G401.6 (cell line): ENCODE measurements around the gene TFAP2E.
A peak's percentile ranks its signal among the peaks of the same experiment; 100 is the strongest.
"Not testable (repeated sequence)": the region's sequence is repeated elsewhere in the genome, so short reads cannot be mapped to it uniquely, and the experiment has no call there.

Experiments used
- FAIRE-seq: peaks from 2 replicates; lab custom pipeline; 2012; peaks lifted over from hg19 to GRCh38; lab: Jason Lieb, UNC

TFAP2E gene

GRCh38 chr1:35574655-35575415 is 1.7 kb downstream of the TFAP2E start:
- no peak for FAIRE-seq

- no peak for FAIRE-seq
Observed at GRCh38 chr1:35575416-35575958, 2.4 kb downstream of the TFAP2E start.

- no peak for FAIRE-seq
Observed at GRCh38 chr1:35576061-35576765, 3.1 kb downstream of the TFAP2E start.

- FAIRE-seq = not testable (repeated sequence)
Observed at GRCh38 chr1:35576766-35577070, 3.6 kb downstream of the TFAP2E start.

GRCh38 chr1:35577071-35577998 is 4.2 kb downstream of the TFAP2E start:
- no peak for FAIRE-seq

GRCh38 chr1:35580949-35581388 is 7.9 kb downstream of the TFAP2E start:
- FAIRE-seq = no peak

GRCh38 chr1:35581621-35582020 is 8.5 kb downstream of the TFAP2E start:
- FAIRE-seq = not testable (repeated sequence)

GRCh38 chr1:35585281-35585680 is 12.2 kb downstream of the TFAP2E start:
- peak; percentile 57 for FAIRE-seq

GRCh38 chr1:35585805-35586204 is 12.7 kb downstream of the TFAP2E start:
- FAIRE-seq = not testable (repeated sequence)

- no peak for FAIRE-seq
Observed at GRCh38 chr1:35586808-35587207, 13.7 kb downstream of the TFAP2E start.

GRCh38 chr1:35587736-35588135 is 14.6 kb downstream of the TFAP2E start:
- FAIRE-seq = no peak

- no peak for FAIRE-seq
Observed at GRCh38 chr1:35588197-35588910, 15.2 kb downstream of the TFAP2E start.

GRCh38 chr1:35589516-35590427 is 16.7 kb downstream of the TFAP2E start:
- no peak for FAIRE-seq

- FAIRE-seq = no peak
Observed at GRCh38 chr1:35590476-35591040, 17.4 kb downstream of the TFAP2E start.

GRCh38 chr1:35591211-35591610 is 18.1 kb downstream of the TFAP2E start:
- FAIRE-seq = no peak

GRCh38 chr1:35592991-35593769 is 20.1 kb downstream of the TFAP2E start:
- FAIRE-seq = no peak

- FAIRE-seq = no peak
Observed at GRCh38 chr1:35594005-35594760, 21.1 kb downstream of the TFAP2E start.

GRCh38 chr1:35595684-35596083 is 22.6 kb downstream of the TFAP2E start:
- no peak for FAIRE-seq

GRCh38 chr1:35597870-35598269 is 24.8 kb downstream of the TFAP2E start:
- FAIRE-seq = no peak
